GM18511 (cell line): ENCODE measurements around the gene COL19A1.

Experiments
- ATAC-seq: cut with Tn5 transposase; IDR thresholded peaks from one replicate; pipeline ENCODE4 v1.9.1; 2021; ENCODE audit warnings: mild to moderate bottlenecking, moderate library complexity; ENCODE audit not compliant: unreplicated experiment

The COL19A1 gene

GRCh38 chr6:70157086-70157485 is 290.7 kb downstream of the COL19A1 start:
- ATAC-seq, result no peak

- no peak for ATAC-seq
Observed at GRCh38 chr6:70160276-70160675, 293.9 kb downstream of the COL19A1 start.

- ATAC-seq, result no peak
Observed at GRCh38 chr6:70162972-70163371, 296.6 kb downstream of the COL19A1 start.

GRCh38 chr6:70163795-70164194 is 297.4 kb downstream of the COL19A1 start:
- no peak for ATAC-seq

- no peak for ATAC-seq
Observed at GRCh38 chr6:70164556-70164955, 298.2 kb downstream of the COL19A1 start.

- ATAC-seq, result peak; percentile 86
Observed at GRCh38 chr6:70166088-70166958, 300.0 kb downstream of the COL19A1 start.

- ATAC-seq, result no peak
Observed at GRCh38 chr6:70168681-70169377, 302.5 kb downstream of the COL19A1 start.

- ATAC-seq, result no peak
Observed at GRCh38 chr6:70171236-70171635, 304.9 kb downstream of the COL19A1 start.

- ATAC-seq, result no peak
Observed at GRCh38 chr6:70172252-70172651, 305.9 kb downstream of the COL19A1 start.

GRCh38 chr6:70175770-70176169 is 309.4 kb downstream of the COL19A1 start:
- ATAC-seq, result no peak

GRCh38 chr6:70176842-70177550 is 310.6 kb downstream of the COL19A1 start:
- no peak for ATAC-seq

GRCh38 chr6:70180183-70180900 is 314.0 kb downstream of the COL19A1 start:
- peak; percentile 26 for ATAC-seq

- peak; percentile 73 for ATAC-seq
Observed at GRCh38 chr6:70180901-70181599, 314.7 kb downstream of the COL19A1 start.

- ATAC-seq, result no peak
Observed at GRCh38 chr6:70183538-70183937, 317.2 kb downstream of the COL19A1 start.

- no peak for ATAC-seq
Observed at GRCh38 chr6:70184723-70185122, 318.4 kb downstream of the COL19A1 start.

GRCh38 chr6:70186461-70186860 is 320.1 kb downstream of the COL19A1 start:
- ATAC-seq, result no peak

GRCh38 chr6:70188202-70188601 is 321.8 kb downstream of the COL19A1 start:
- ATAC-seq, result no peak

- ATAC-seq, result no peak
Observed at GRCh38 chr6:70194421-70194820, 328.1 kb downstream of the COL19A1 start.

- no peak for ATAC-seq
Observed at GRCh38 chr6:70196531-70196930, 330.2 kb downstream of the COL19A1 start.

GRCh38 chr6:70198785-70199184 is 332.4 kb downstream of the COL19A1 start:
- ATAC-seq, result no peak
